NT2/D1 (cell line): Measurements from ENCODE around the gene ERC2.

Experiments used
- SUZ12 ChIP-seq: IDR thresholded peaks from 2 replicates; pipeline ENCODE4 v1.6.1; 2011; ENCODE audit not compliant: insufficient read length, insufficient read depth; ENCODE audit errors: extremely low read depth
- YY1 ChIP-seq: IDR thresholded peaks from 2 replicates; pipeline ENCODE4 v1.6.1; 2011; ENCODE audit not compliant: insufficient read length, insufficient read depth
- ZNF274 ChIP-seq: IDR thresholded peaks from 2 replicates; pipeline ENCODE4 v1.6.1; 2011; ENCODE audit warnings: mild to moderate bottlenecking, low read depth, low read length

GRCh38 chr3:56075089-56075488, 393.2 kb downstream of the ERC2 start:
- TF ChIP-seq SUZ12, result no peak
- TF ChIP-seq ZNF274, result no peak
- no peak for TF ChIP-seq YY1
